Activated CD8-positive, alpha-beta memory T cell treated with anti-CD3 and anti-CD28 coated beads, Interleukin-2, amount 50 U/mL, for 1 hour (primary cell): ENCODE measurements around the gene OR6K3.
"Not testable (repeated sequence)": the region's sequence is repeated elsewhere in the genome, so short reads cannot be mapped to it uniquely, and the experiment has no call there.

Experiments
- DNase-seq: peaks from one replicate; pipeline ENCODE4 v3.0.0-alpha.2; 2020; ENCODE audit errors: extremely low read depth

Gene OR6K3, protein sequence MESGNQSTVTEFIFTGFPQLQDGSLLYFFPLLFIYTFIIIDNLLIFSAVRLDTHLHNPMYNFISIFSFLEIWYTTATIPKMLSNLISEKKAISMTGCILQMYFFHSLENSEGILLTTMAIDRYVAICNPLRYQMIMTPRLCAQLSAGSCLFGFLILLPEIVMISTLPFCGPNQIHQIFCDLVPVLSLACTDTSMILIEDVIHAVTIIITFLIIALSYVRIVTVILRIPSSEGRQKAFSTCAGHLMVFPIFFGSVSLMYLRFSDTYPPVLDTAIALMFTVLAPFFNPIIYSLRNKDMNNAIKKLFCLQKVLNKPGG

DNA sequence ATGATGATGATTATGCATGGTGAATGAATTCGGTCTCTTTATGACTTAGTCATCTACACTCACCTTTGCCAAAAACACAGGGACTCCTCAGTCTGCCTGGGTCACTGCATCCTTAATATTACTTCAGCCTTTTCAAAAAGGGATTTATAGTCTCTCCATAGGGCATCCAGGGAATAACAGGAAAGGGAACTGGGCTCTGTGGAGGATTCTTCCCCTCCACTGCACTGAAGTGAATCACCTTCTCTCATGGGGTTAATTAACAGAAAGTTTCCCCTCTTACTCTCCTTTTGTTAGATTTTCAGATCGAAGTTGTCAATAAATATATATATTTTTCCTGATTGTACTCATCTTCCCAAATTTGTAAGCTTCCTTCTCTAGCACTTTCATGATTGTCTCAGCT is at the start of gene OR6K3:
TSS of gene OR6K3 (minus strand) at position 101 of the 400 bp plus-strand sequence. CDS start 2,605 bp downstream, outside the sequence.
- no peak for DNase-seq

- no peak for DNase-seq
Measured at GRCh38 chr1:158754420-158754819, 33.9 kb upstream of the OR6K3 start, which contains the start of gene OR6K6. Gene OR6K6 (plus strand): TSS chr1:158754720. CDS start chr1:158754888, 168 bp downstream.

- DNase-seq, result no peak
Measured at GRCh38 chr1:158752155-158752712, 31.7 kb upstream of the OR6K3 start.

GRCh38 chr1:158735848-158736247 is 15.3 kb upstream of the OR6K3 start:
- DNase-seq, result no peak

GRCh38 chr1:158732524-158732923 is 12.0 kb upstream of the OR6K3 start:
- no peak for DNase-seq

DNA sequence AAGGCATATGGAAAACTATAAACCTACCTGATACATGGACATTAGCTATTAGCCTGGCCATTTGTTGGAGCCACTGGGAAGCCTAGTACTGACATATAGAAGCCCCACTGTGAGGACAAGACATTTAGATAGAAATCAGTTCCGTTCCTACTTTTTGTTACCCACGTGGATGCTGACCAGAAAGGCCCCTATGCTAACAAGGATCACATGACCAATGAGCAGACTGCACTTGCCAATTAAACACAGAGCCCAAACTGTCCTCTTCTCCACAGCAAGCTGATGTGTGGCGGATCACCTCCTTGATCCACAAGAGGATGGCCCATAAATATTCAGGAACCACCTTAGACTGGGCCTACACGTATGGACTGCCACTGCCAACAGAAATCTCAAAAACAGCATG is 11.2 kb upstream of the OR6K3 start:
- DNase-seq, result no peak

DNA sequence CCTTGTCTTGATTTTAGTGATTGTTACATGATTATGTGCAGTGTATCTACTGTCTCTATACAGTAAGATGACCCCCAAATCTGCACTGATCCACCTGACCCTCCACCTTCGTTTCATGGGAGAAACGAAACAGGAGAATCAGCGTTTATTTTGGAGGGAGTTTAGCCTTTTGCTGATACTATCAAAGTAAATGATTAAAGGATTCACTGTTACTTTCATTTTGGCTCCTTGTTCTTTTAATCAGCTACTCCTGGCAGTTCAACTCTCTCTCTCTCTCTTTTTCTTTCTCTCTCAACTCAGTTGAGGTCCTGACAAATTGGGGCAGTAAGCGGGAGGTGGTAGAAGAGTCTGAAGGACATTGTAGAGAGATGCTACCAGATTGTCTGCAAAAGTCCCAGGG is 9.9 kb upstream of the OR6K3 start:
- DNase-seq, result no peak

DNA sequence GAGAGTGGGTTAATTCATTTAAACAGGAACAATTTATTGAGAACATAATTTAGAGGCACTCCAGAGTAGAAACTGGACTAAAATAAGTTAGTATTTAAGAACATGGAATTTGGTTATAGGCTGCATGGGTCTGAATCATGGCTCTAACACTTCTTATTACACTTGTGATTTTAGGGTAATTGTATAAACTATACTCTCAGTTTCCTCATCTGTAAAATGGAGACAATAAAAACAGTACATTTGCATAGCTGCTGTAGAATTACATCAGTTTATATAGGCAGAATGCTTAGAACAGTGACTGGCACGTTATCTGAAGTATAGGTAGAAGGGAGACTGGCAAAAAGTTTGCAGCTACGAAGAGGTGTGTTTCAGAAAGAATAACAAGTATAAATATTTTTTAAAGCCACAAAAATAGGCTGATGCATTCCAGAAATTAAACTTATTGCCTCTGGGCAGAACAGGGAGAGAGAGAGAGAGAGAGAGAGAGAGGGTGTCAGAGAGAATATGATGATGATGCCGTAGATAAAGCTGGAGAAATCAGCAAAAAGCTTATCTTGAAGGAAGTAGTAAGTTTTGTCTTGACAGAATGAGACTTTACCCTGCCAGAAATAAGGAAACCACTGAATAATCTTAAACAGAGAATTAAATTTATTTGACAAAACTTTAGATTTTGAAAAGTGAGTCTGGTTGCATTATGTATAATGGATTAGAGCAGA is 8.1 kb upstream of the OR6K3 start:
- DNase-seq, result no peak

DNA sequence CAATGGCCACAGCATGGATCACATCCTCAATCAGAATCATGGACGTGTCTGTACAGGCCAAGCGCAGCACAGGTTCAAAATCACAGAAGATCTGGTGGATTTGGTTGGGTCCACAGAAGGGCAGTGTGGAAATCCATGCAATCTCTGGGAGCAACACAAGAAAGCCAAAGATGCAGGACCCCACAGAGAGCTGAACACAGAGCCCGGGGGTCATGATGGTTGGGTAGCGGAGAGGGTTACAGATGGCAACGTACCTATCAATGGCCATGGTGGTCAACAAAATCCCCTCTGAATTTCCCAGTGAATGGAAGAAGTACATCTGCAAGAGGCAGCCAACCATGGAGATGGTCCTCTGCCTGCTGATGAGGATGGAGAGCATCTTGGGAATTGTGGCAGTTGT is 3.9 kb upstream of the OR6K3 start:
- DNase-seq, result no peak

DNA sequence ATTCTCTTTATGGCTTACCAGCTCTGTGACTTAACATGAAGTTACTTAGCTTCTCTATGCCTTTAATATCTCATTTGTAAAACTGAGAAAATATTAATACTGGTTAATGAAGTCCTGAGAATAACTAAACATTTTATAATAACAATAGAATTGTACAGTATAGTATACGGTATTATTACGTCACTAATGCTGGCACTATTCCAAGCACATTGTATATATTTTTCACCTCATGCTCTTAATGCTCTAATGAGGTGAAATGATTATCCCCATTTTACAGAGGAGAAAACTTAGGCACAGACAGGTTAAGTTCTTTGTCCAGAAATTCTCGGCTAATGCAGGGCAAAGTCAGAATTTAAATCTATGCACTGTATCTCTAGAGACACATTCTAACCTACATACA is 856 bp downstream of the OR6K3 start:
- DNase-seq, result no peak

DNA sequence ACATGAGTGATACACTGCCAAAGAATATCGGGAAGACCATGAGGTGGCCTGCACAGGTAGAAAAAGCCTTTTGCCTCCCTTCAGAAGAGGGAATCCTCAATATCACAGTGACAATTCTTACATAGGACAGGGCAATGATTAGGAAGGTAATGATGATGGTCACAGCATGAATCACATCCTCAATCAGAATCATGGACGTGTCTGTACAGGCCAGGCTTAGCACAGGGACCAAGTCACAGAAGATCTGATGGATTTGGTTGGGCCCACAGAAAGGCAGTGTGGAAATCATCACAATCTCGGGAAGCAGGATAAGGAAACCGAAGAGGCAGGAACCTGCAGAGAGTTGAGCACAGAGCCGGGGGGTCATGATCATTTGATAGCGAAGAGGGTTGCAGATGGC is 3.2 kb downstream of the OR6K3 start:
- no peak for DNase-seq

- no peak for DNase-seq
Measured at GRCh38 chr1:158716335-158716734, 4.2 kb downstream of the OR6K3 start.

- DNase-seq, result no peak
Measured at GRCh38 chr1:158714754-158715153, 5.8 kb downstream of the OR6K3 start.

GRCh38 chr1:158711098-158711497 is 9.4 kb downstream of the OR6K3 start:
- no peak for DNase-seq

DNA sequence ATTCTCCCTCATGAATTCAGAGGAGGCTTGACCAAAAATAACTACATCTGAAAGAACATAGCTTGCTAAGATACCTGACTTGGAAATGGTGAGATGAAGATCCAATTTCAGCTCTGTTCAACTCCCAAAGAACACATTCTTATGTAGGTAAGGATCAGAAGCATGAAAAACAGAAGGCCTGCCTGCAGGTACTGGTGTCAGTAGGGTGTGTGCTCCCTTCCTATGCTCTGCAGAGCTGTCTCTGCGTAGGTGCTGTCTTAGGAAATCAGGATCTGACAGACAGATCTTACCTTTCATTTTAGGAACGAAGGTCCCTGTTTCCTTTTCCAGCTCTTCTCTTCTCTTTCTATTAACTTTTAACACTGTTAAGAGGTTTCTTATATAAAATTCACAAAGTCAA is 14.4 kb downstream of the OR6K3 start:
- DNase-seq, result no peak

- DNase-seq, result no peak
Measured at GRCh38 chr1:158700552-158700951, 20.0 kb downstream of the OR6K3 start, which contains the start of gene OR6K2. Gene OR6K2 (minus strand): TSS chr1:158700652. CDS start chr1:158700652, 0 bp downstream.

- DNase-seq, result no peak
Measured at GRCh38 chr1:158694596-158694995, 25.9 kb downstream of the OR6K3 start.

DNA sequence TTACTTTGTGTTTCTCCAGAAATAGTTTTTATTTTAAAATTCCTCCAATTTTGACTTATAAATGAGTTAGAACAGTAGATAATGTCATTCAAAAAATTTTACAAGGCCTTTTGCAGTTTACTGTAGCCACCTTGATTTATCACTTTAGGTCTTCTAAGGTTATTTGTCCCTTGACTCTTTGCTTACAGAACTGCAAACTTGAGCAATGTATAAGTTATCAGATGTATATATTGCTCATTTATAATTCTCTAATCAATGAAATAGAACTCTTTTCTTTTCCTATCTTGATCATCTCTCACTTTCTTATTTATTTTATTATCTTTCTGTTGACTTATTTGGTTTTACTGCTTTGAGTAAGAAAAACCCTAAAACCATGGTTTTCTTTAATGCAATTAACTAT is 28.2 kb downstream of the OR6K3 start:
- no peak for DNase-seq

- no peak for DNase-seq
Measured at GRCh38 chr1:158691907-158692306, 28.6 kb downstream of the OR6K3 start.

DNA sequence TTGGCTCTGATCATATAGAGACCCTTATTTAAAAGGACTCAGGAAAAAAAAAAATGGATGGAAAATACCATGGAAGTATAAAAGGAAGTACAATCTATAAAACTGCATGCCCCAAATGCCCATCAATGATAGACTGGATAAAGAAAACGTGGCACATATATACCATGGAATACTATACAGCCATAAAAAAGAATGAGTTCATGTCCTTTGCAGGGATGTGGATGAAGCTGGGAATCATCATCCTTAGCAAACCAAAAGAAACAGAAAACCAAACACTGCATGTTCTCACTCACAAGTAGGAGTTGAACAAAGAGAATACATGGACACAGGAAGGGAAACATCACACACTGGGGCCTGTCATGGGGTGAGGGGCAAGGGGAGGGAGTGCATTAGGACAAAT is 29.4 kb downstream of the OR6K3 start:
- DNase-seq, result not testable (repeated sequence)

GRCh38 chr1:158689875-158690274 is 30.6 kb downstream of the OR6K3 start:
- no peak for DNase-seq

DNA sequence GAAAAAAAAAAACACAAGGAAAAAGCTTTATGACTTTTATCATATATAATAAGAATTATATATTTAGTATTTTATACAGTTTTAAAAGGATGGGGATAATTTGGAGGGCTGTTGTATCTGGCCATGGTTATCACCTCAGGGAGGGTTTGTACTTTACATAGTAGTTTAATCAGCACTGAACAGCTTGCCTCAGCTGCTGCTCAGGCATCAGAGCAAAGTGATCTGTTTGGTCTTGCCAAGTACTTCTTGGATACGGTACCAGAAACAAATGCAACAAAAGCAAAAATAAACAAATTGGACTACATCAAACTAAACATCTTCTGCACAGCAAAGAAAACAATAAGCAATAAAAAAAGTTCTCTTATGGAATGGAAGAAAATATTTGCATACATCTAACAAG is 31.4 kb downstream of the OR6K3 start:
- no peak for DNase-seq

- not testable (repeated sequence) for DNase-seq
Measured at GRCh38 chr1:158688343-158688742, 32.2 kb downstream of the OR6K3 start.
